ENCODE results near the gene MUC22.
"Not testable (repeated sequence)": the region's sequence is repeated elsewhere in the genome, so short reads cannot be mapped to it uniquely, and the experiment has no call there.

Gene MUC22

DNA sequence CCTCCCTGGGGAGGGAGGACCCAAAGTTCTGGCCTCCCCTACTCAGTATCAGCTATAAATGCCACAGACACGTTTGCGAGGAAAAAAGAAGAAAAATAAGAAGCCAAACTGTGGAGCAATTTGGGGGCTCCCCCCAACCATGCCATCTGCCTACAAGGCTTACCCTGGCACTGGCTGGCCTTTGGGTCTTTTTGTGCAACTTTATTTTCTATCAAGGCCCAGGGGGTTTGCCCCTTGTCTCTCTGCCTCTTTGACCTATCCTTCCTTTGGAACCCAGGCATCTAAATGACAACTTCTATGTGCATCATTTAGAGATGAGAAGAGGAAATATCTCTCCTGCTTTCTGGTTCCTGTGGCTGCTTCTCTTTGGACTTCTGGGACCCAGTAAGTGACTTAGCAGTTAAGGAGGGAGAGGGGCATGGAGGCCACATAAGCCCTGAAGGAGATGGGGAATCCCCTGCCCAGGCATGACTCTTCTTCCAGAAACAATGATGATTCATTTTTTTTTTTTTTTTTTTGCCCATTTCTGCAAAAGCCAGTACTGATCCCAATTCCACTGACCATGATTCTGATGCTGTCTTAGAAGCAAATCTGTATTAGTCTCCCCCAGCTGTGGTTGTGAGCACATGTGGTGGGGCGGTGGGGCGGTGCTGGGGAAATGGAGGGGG is at the start of gene MUC22:
TSS of gene MUC22 (plus strand) at position 82 of the 668 bp plus-strand sequence. CDS start at position 315, 233 bp downstream.
- DNase-seq (ENCODE audit: low read depth in 2 of 2), result no peak

GRCh38 chr6:30960907-30961673 is 49.2 kb upstream of the MUC22 start:
- no peak for DNase-seq (ENCODE audit: low read depth in 2 of 2)

DNA sequence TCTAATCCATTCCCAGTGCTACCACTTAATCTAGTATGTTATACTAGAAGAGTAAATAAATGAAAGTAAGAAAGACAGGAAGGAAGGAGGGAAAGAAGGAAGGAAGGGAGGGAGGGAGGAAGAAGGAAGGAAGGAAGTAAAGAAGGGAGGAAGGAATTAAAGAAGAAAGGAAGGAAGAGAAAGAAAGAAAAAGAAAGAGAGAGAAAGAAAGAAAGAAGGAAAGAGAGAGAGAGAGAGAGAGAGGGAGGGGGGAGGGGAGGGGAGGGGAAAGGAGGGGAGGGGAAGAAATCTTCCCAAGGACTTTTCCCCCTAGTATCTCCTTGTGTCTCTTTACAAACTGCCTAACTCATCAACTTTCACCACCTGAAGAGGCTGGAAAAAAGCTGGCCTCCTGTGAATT is 47.6 kb upstream of the MUC22 start:
- no peak for DNase-seq (ENCODE audit: low read depth in 2 of 2)

GRCh38 chr6:30963641-30964040 is 46.6 kb upstream of the MUC22 start:
- DNase-seq (ENCODE audit: low read depth in 2 of 2), result no peak

GRCh38 chr6:30964075-30964474 is 46.2 kb upstream of the MUC22 start:
- DNase-seq (ENCODE audit: low read depth in 2 of 2), result no peak

GRCh38 chr6:30965140-30965601 is 45.1 kb upstream of the MUC22 start:
- no peak for DNase-seq (ENCODE audit: low read depth in 2 of 2)

- no peak for DNase-seq (ENCODE audit: low read depth in 2 of 2)
These were observed 44.1 kb upstream of the MUC22 start for GRCh38 chr6:30966154-30966553.

DNA sequence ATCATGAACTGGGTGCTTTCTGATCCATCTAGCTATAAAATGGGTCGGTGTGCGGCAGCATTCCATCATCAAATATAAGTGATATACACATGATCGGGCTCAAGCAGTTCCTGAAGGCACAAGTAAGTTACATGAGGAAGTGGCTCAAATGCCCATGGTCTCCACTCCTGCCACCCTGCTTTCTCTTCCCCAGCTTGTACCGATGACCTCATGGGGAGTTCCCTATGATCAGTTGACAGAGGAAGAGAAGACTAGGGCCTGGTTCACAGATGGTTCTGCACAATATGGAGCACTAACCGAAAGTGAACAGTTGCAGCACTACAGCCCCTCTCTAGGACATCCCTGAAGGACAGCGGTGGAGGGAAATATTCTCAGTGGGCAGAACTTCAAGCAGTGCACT is 41.1 kb upstream of the MUC22 start:
- not testable (repeated sequence) for DNase-seq (ENCODE audit: low read depth in 2 of 2)

DNA sequence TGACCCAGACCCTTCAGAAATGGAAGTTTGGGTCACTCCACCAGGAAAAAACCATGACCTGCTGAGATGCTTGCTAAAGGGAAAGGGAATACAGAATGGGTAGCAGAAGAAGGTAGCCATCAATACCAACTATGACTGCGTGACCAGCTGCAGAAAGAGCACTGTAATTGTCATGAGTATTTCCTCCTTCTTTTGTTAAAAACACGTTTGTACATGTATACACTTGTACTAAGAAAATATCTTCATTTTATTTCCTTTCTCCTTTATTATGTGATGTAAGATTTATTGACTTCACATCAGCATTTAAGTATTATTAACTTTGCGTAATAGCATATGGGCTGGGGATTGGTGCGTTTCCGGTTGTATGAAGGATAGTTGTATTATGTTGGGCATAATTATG is 39.3 kb upstream of the MUC22 start:
- no peak for DNase-seq (ENCODE audit: low read depth in 2 of 2)

- DNase-seq (ENCODE audit: low read depth in 2 of 2), result no peak
These were observed 37.5 kb upstream of the MUC22 start for GRCh38 chr6:30972816-30973215.

GRCh38 chr6:30974490-30975252 is 35.6 kb upstream of the MUC22 start:
- no peak for DNase-seq (ENCODE audit: low read depth in 2 of 2)

DNA sequence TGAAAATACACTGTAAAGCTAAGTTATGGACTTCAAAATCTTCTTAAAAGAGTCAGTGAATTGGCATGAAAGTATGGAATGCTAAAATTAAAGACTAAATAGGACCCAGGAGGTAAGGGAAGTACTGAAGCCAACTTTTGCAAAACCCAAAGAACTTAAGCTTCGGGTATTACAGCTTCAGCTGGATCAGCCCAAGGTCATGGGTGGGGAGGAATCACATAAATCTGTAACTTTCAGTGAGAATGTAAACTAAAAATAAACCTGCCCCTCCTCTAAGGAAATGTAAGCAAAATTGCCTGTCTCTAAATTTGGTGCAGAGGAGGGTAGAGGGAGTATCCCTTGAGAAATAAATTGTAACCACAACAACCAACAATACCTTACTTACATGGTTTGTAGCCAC is 31.1 kb upstream of the MUC22 start:
- DNase-seq (ENCODE audit: low read depth in 2 of 2), result no peak

GRCh38 chr6:30979690-30980089 is 30.6 kb upstream of the MUC22 start:
- DNase-seq (ENCODE audit: low read depth in 2 of 2), result no peak

GRCh38 chr6:30981942-30982772 is 28.1 kb upstream of the MUC22 start:
- no peak for DNase-seq (ENCODE audit: low read depth in 2 of 2)

DNA sequence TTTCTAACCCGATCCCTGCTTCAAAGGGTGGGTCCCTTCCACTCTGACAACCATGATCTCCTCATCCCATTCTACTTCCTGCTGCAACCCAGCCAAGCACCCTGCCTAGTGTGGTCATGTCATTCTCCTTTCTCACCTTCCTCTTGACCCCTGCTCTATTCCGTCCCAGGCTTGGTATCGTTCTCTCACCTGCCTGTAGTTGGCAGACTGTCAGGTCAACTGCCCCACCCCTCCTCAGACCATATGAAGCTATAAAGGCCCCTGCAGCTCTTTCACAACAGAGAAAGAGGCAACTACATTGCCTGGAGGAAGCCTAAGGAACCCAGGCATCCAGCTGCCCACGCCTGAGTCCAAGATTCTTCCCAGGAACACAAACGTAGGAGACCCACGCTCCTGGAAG is 26.8 kb upstream of the MUC22 start, which contains the start of gene MUC21:
TSS of gene MUC21 (plus strand) at position 280 of the 400 bp plus-strand sequence. CDS start 241 bp downstream, outside the sequence.
- no peak for DNase-seq (ENCODE audit: low read depth in 2 of 2)

- no peak for DNase-seq (ENCODE audit: low read depth in 2 of 2)
These were observed 24.8 kb upstream of the MUC22 start for GRCh38 chr6:30985490-30985889.

DNA sequence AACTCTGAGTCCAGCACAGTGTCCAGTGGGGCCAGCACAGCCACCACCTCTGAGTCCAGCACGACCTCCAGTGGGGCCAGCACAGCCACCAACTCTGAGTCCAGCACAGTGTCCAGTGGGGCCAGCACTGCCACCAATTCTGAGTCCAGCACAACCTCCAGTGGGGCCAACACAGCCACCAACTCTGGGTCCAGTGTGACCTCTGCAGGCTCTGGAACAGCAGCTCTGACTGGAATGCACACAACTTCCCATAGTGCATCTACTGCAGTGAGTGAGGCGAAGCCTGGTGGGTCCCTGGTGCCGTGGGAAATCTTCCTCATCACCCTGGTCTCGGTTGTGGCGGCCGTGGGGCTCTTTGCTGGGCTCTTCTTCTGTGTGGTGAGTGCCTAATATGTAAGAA is 23.0 kb upstream of the MUC22 start:
- no peak for DNase-seq (ENCODE audit: low read depth in 2 of 2)

DNA sequence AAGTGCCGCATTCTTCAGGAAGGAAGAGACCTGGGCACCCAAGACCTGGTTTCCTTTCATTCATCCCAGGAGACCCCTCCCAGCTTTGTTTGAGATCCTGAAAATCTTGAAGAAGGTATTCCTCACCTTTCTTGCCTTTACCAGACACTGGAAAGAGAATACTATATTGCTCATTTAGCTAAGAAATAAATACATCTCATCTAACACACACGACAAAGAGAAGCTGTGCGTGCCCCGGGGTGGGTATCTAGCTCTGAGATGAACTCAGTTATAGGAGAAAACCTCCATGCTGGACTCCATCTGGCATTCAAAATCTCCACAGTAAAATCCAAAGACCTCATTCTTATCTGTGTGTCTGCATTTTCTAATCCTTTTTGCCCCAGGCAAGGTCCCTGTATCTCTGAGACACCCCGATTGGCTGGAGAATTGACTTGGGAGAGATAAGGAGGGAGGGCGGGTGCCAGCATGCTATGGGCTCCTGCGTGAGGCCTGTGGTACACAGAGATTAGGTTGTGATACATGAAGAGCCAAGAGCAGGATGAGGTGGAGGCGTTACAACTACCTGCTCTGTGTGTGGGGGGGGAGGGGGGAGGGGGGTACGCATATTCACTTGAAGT is 22.0 kb upstream of the MUC22 start:
- DNase-seq (ENCODE audit: low read depth in 2 of 2), result no peak

DNA sequence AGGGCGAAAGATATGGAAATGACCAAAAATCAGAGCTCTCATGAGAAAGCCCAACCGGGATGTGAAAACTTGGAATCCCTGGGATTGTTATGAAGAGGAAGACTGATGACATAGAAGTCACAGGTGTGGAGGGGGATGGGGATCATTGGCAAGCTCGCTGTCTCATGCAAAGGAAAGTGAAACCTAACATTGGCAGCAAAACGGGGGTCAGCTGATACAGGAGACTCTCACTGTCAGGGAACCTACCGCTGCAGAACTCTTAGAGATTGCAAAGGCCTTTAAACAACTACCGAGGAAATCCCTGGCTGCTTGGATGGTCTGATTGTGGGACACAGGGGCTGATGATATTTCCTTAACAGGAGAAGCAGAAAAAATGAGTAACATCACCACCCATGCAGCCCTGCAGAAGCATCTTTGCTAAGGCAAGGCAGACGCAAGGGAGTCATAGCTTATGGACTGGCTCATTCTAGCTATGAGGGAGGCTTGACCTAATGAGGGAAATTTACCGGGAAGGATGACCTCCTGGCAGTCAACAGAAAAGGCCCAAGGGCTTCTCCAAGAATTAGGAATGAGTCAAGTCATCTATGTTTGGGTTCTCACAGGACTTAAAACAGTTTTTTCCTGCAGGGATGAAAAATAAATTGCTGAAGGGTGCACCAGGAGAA is 19.7 kb upstream of the MUC22 start:
- DNase-seq (ENCODE audit: low read depth in 2 of 2), result no peak

GRCh38 chr6:30991891-30992290 is 18.4 kb upstream of the MUC22 start:
- no peak for DNase-seq (ENCODE audit: low read depth in 2 of 2)

DNA sequence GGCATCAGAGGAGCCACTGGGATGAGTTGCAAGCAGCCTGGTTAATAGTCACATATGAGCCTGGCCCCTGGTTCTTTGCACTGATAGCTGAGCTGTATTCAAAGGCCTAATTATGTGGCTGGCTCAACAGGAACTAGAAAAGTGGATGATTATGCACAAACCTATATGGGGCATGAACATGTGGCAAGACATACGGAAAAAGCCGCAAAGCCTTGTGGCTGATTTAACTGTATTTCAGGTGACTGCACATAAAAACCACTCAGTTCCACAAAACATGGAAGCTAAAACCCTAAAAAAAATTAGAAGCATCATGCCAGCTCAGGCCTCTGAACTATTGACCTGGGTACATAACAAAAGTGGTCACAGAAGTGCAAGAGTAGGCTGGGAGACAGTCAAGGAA is 13.0 kb upstream of the MUC22 start:
- DNase-seq (ENCODE audit: low read depth in 2 of 2), result no peak

All from stimulated activated CD4-positive, alpha-beta T cell treated with anti-CD3 and anti-CD28 coated beads, Interleukin-1b, Interleukin-23, amount 100 ng/mL, for 1 hour (primary cell).